NCI-H2107 treated with DMSO at 0.1 percent for 48 hours (cell line): ENCODE data around the gene PIP4P1.
"Not testable (repeated sequence)": the region's sequence is repeated elsewhere in the genome, so short reads cannot be mapped to it uniquely, and the experiment has no call there.

ENCODE experiments used
- DNase-seq: peaks from one replicate; lab custom pipeline; 2025; ENCODE audit not compliant: unreplicated experiment; lab: John Stamatoyannopoulos, UW

Gene PIP4P1

DNA sequence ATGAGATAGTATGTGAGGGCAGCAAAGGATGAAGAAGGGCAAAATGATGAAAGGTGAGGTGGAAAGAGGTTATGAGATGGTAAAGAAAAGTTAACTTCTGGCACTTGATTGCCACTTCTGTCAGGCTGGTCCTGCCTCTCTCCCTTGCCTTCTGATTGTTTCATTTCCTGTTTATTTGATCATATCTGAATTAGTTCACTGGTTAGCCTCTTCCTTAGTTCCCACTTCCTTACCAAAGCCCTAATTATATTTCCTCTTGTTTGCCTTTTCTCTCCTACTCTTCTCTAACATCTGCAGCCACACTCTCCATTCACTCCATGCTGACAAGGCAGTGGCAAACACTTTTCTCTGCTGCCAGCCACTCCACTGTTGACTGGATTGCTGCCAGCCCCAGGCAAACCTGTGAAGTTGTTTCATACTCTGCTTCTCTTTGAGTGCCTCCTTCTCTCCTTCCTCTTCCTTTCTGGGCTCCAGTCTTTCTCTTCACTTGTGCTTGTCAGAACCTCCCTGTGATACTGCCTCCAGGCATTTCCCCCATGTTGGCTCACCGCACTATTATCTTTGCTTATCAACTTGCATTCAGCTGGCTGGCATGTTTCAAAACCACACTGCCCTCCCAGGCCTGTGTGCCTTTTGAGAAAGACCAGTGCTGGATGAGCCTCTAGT is 16.1 kb upstream of the PIP4P1 start:
- DNase-seq = peak; percentile 26

DNA sequence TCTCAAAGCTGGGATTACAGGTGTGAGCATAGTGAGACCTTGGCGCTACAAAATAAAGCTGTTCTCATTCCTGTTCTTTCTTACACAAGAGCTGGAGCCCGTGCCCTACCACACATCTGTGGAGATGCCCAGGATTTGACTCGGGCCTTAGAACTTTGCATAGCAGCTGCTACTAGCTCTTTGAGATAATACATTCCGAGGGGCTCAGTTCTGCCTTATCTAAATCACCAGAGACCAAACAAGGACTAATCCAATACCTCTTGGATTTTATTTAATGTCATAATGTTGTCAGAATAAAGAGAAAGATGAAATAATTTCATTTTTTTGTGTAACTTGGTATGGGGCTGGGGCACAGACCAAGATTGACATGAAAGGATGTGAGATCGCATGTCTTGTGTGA is 15.5 kb upstream of the PIP4P1 start:
- DNase-seq = no peak

DNA sequence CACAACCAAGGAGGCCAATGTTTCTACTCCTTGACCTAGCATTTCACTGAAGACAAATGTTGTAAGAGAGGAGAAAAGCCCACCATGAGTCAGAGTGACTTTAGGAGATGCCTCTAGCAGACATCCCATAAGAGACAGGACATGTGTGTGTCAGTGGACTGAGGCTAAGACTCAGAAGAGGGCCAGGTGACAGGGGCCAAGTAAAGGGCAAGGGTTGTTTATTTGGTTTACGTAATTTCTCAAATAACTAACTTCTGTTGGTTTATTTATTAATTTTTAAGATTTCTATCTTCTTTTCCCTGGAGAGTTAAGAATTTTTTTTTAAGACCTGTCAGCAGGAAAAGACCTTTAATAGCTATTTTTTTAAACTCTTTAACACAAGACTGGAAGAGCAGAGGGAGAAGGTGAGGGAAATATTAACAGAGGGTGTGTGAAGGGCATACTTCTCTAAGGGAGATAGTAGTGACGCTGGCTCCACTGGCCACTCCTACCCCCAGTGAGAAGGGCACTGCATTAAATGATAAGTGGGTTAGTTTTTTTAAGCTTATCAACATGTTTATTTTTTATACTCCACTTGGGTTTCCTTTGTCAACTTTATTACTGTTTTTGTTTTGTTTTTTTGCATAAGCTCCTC is 11.4 kb upstream of the PIP4P1 start:
- DNase-seq = no peak

DNA sequence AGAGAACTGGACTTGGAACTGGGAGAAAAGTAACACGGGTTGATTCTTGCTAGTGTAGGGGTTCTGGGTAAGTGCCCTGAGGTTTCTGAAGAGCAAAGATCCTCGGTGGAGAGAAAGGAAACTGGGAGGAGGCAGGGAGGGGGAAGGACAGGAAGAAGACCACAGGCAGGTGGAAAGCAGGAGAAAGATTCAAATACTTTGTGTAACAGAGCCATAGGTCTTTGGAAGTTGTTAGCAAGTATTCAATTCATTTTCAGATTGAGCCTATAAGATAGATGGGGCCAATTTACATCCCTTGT is 9.3 kb upstream of the PIP4P1 start:
- peak; percentile 89 for DNase-seq

DNA sequence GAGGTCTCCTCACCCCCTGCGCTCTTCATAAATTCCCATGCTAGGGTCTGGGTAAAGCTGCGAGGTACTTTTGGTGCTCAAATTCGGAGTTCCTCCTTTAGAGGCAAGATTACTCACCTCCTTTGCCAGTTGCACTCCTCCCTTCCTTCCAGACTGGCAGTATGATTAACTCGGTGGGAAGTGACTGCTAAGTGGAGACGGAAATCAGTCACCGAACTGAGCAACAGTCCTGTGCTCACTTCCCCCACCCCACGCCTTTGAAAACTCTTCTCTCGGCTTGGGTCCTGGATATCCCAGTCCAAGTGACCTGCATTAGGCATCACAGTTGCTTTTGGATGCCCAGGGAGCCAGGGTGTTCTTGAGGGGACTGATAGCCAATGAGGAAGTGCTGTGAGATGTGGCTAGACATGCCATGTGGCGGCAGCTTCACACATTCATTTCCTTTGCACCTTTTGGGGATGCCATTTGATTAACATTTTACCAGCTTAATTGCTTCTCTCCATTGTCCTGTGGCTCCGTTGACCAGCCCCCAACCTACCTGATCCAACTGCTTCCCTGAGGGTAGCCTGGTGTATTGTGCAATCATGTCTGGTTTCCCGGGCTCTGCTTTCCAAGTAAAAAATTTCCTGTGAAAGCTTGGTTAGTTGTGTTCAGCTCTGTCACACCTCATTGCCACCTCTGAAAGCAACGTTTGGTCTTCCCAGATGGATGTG is 8.8 kb upstream of the PIP4P1 start:
- peak; percentile 89 for DNase-seq

DNA sequence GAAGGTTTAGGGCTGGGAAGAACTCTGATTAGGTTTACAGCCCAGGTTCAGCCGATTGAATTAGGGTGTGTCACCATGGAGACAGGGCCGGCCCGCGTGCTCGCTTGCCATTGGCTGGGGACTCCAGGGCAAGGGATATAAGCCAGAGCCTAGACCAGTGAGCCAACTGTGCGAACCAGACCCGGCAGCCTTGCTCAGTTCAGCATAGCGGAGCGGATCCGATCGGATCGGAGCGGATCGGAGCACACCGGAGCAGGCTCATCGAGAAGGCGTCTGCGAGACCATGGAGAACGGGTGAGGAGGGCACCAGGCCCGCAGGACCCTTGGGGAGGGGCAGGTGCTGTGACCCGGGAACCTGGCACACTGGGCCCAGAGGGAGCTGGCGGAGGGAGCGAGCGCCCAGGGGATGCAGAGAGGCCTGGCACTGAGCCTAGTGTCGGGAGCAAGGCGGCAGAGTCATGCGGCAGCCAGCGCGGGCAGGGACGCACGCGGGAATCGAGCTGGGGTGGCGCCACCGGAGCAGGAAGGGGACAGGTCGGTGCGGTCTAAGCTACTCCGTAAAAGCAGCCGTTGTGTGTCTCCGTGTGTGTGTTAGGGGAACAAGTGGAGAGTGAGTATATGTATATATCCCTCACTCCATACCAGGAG is 8.1 kb upstream of the PIP4P1 start, which contains the start of gene PNP:
Gene PNP, plus strand, starts transcription at position 165 of the 648 bp plus-strand sequence. Its CDS starts 119 bp downstream, at position 284.
- DNase-seq = peak; percentile 94

DNA sequence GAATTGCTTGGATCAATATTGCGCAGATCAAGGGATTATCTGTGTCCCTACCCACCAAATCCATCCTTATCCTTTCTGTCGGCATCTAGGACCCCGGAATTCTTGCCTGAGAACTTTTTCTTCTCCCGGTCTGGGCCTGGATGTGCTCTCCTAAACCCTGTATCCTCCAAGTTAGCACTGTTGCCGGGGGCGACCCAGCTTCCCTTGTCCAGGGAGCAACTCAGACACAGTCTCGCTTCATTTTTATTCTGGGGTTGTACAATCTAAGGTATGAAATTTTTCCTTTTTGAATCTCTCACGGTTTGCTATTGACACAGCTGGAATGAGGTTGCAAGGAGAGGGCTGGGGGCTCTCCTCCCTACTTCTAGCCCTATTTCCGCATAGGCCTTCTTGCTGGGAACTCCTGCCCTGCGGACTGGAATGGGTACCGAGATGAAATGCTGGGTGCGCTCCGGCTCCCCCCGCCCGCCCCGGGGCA is 7.6 kb upstream of the PIP4P1 start:
- no peak for DNase-seq

DNA sequence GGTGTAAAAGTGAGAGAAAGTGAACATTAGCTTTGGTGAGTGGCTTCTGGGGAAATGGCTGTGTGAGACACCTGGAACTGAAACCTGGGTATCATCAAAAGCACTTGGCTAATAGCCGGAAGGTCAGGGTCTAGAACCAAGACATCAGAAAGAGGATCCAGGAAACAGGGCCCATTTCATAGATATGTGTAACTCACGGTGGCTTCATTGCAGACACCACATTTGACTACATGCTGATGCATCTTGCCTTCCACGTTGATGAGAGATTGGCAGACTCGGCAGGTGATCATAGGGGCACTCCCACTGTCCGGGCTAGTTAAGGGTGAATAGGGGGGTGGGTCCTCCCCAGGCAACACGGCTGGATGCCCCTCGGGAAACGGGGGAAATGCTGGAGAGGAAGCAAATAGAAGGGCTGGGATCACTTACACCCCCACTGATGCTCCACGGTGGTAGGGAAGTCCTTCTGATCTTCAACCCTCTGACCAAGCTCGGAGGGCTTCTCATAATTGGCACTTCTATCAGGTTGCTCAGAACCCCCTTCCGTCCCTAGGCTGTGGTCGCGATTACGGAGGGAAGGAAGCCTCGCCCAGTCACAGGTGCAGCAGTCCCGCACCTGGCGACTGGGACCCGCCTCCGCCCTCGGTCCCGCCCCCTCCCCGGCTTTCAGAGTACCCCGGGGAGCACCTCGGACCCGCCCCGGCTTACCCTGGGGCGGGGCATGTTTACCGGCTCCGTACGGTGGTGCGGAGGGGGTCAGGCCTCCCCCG is 593 bp downstream of the PIP4P1 start:
- peak; percentile 39 for DNase-seq

DNA sequence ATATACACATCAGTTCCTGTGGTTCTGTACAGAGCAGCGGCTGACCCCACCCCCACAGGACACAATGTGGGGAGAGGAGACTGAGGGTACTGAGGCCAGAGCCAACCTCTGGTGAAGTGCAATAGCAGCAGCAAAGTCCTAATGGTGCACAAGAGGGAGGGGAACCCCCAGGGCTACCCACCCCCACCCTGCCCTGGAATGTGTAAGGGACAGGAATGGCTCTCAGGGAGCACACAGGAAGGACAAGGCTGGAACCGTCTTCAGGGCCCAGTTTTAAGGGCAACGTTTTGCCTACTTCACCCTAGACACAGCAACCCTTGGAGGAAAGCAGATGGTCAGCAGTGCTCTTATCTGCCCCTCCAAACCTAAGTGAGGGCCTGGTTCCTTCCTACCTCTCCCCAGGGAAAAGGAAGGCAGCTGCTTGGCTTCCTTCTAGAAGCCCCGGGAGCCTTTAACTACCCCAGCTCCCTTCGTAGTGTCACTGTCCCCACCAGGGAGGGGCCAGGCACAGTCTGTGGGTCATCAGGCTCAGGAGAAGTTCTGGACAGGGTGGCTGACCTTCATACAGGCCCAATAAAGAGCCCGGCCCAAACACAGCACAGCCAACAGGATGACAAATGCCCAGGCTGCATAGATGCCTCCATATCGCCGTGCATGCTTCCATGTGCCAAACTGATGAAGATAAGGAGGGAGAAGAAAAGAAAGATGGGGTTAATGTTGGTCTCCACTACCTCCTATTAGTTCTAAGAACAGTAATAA is 3.0 kb downstream of the PIP4P1 start:
- no peak for DNase-seq

DNA sequence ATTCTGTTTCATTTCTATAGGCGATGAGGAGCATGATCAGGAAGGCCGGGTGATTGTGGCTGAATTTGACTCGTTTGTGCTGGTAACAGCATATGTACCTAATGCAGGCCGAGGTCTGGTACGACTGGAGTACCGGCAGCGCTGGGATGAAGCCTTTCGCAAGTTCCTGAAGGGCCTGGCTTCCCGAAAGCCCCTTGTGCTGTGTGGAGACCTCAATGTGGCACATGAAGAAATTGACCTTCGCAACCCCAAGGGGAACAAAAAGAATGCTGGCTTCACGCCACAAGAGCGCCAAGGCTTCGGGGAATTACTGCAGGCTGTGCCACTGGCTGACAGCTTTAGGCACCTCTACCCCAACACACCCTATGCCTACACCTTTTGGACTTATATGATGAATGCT is 4.3 kb downstream of the PIP4P1 start:
- no peak for DNase-seq

DNA sequence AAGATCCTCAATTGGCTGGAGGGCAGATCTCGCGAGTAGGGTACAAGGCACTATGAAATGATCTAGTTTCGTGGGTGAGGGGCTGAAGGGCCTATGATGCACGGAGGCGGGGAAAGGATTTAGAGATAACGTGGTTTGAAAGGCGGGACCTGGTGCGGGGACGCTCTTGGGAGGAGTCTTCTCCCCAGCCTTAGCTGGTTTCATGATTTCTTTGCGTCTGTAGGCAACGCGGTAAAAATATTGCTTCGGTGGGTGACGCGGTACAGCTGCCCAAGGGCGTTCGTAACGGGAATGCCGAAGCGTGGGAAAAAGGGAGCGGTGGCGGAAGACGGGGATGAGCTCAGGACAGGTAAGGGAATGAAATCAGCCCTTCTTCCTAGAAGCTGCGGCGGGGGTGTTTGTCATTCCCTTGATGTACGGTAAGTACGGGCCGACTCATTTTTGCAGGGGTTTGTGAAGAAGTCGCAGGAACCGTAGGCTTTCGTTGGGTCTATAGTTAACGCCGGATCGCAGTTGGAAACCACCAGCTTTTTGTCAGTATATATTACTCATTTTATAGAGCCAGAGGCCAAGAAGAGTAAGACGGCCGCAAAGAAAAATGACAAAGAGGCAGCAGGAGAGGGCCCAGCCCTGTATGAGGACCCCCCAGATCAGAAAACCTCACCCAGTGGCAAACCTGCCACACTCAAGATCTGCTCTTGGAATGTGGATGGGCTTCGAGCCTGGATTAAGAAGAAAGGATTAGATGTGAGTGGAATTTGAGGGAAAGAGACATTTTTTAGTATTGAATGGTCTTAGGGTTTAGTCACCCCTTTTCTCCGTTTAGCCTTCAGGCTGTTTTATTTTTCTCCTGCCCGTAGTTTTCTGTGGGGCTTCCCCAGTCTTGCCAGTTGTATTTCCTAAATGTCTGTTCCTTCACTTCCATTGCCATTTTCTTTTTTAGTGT is 5.6 kb downstream of the PIP4P1 start:
- DNase-seq = peak; percentile 39

DNA sequence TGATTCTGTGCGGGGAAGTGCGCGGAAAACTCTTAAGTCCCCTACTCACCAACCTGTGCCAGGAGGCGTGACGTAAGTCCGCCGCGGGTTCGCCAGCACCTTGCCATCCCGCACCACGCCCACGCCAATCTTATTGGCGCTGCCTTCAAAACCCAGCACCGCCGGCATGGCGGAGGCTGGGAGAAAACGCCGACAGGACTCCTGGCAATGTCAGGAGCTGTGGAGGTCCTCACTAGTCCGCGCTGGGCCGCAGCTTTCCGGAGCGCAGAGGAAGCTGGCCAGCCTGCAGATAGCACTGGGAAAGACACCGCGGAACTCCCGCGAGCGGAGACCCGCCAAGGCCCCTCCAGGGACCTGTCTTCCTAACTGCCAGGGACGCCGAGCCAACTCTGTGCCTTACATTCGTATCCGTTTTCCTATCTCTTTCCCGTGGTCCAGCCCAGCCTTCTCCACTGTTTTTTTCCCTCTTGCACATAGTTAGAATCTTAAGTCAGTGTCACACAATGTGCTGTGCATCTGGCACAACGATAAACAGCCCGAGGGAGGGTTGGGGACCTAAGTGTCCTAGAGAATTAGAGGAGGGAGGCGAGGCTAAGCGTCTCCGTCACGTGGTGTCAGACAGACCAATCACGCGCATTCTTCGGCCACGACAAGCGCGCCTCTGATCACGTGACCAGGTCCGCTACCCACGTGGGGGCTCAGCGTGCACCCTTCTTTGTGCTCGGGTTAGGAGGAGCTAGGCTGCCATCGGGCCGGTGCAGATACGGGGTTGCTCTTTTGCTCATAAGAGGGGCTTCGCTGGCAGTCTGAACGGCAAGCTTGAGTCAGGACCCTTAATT is 6.5 kb downstream of the PIP4P1 start, which contains the start of the genes APEX1 and OSGEP:
Gene APEX1, plus strand, starts transcription at position 711 of the 839 bp plus-strand sequence. CDS start 420 bp downstream, outside the sequence.
Gene OSGEP, minus strand, starts transcription at position 297 of the 839 bp plus-strand sequence. Its CDS starts 129 bp downstream, at position 168.
- DNase-seq = peak; percentile 99

DNA sequence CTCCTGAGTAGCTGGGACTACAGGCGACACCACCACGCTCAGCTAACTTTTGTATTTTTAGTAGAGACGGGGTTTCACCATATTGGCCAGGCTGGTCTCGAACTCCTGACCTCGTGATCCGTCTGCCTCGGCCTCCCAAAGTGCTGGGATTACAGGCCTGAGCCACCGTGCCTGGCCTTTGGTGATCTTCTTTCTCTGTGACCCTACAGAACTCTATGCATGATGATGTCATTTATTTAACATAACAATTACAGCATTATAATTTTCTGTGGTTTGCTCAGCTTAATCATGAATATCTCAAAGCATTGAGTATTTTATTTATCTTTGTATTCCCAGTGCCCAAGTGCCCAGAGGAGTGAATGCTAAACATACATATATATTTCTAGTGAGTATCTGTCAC is 8.4 kb downstream of the PIP4P1 start:
- not testable (repeated sequence) for DNase-seq

DNA sequence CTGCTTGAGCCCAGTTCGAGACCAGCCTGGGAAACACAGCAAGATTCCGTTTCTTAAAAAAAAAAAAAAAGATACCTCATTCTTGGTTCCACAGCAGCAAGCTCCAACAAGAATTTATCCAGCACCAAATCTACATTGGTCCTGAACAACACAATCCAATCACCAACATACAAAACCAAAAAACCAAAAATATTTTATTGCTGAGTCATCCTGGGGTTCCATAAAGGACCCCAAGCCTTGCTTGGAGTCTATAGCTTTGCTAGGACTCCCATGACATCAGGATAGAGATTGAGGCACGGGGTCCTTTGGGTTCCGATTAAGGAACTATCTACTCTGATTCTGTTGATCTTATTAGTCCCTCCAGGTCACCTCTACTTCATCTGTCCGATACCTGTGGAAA is 14.3 kb downstream of the PIP4P1 start:
- no peak for DNase-seq

DNA sequence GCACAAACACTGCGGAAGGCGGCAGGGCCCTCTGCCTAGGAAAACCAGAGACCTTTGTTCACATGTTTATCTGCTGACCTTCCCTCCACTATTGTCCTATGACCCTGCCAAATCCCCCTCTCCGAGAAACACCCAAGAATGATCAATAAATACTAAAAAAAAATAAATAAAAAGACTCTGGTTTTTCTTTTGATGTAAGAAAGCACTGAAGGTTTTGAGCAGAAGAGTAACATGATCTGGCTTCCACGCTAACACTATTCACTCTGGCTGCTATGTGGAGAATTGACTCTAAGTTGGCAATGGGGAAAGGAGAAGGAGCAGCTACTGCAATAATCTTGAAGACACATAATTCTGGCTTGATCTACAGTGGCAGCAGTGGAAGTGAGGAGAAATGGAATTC is 17.6 kb downstream of the PIP4P1 start:
- DNase-seq = not testable (repeated sequence)

DNA sequence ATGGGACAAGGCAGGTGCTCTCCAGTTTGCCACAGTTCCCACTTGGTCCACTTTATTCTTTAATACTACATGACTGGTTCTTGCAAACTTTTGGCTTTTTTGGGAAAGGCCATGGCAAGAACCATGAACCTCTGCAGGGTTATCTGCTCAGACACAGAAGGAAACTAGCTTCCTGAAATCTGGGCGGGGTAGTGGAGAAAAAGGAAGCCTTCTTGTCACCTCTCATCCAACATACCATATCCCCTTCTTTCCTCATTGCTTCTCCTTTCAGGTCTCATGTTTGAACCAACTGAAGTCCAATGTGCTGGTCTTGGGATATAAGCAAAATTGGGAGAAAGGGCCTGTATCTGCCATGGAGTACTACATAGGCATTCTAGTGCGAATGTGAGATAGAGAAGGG is 19.8 kb downstream of the PIP4P1 start:
- no peak for DNase-seq

DNA sequence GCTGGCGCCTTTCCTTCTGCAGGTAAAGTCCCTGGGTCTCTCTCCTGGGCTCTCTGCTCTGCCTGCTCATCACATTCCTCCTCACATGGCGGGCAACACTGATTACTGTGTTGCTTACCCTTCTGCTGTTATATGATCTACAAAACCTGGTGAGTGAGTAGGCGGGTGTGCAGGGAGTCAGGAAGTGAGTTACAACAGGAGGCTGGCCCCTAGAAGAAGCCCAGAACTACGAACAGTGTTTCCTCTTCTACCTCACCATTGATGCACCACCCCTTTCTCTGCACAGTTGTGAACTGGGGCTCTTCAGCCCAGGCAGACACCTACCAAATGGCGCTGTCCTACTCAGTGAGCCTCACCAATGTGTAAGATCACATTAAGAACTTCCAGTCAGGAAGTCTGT is 20.4 kb downstream of the PIP4P1 start:
- DNase-seq = peak; percentile 72

DNA sequence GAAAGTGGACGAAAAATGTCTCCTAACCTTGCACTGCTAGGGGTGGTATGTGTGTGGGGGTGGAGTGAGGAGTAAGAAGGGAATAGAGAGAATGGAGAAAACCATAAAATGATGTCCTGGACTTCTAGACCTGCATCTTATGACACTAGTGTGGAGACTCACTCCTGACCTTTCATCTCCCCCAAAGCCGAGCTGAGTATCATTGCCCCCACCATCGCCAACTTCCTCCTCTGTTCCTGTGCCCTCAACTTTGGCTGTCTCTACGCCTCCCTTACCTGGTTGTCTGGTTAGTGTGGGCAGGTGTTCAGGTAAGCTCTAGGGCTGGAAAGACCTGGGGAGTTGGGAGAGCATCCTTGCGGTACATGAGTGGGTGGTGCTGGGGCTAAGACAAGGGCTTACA is 20.8 kb downstream of the PIP4P1 start:
- no peak for DNase-seq
